ENCODE results near the gene EXOC1. TPM values are rescaled to one million over a fixed set of nuclear protein-coding genes. Genes with fewer than 3 reads are reported as not detected.

Gene EXOC1
- total RNA-seq, 1 experiment from 2014 or later = 17.6 TPM

DNA sequence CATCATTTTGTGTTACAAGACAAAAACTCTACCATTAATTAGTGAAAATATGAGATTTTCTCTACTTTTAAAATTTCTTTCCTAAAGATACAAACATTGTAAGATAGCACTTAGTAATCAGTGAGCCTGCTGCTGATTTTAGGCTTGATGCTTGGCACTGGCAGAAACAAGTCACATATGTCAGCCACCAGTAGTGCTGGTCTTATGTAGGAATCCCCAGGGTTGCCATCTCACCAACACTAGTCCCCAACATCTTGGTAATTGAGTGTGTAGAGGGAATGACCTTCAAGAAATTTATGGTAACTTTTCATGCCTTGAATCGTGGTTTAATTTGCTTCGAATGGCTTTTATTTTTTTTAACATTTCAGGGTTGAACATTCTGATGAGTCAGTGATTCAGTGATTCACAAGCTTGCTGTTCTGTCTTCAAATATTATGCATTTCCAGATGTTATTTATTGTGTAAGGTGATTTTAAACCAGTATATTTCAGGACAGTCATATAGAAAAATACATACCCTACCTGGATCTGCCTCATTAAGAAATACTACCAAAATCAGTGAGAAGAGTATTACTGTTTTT is 11.9 kb downstream of the EXOC1 start (continued):
- TF ChIP-seq, protein P1, sequence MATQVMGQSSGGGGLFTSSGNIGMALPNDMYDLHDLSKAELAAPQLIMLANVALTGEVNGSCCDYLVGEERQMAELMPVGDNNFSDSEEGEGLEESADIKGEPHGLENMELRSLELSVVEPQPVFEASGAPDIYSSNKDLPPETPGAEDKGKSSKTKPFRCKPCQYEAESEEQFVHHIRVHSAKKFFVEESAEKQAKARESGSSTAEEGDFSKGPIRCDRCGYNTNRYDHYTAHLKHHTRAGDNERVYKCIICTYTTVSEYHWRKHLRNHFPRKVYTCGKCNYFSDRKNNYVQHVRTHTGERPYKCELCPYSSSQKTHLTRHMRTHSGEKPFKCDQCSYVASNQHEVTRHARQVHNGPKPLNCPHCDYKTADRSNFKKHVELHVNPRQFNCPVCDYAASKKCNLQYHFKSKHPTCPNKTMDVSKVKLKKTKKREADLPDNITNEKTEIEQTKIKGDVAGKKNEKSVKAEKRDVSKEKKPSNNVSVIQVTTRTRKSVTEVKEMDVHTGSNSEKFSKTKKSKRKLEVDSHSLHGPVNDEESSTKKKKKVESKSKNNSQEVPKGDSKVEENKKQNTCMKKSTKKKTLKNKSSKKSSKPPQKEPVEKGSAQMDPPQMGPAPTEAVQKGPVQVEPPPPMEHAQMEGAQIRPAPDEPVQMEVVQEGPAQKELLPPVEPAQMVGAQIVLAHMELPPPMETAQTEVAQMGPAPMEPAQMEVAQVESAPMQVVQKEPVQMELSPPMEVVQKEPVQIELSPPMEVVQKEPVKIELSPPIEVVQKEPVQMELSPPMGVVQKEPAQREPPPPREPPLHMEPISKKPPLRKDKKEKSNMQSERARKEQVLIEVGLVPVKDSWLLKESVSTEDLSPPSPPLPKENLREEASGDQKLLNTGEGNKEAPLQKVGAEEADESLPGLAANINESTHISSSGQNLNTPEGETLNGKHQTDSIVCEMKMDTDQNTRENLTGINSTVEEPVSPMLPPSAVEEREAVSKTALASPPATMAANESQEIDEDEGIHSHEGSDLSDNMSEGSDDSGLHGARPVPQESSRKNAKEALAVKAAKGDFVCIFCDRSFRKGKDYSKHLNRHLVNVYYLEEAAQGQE (IDR thresholded peaks at IDR 0.05; ENCODE audit: low read depth) = no peak
- TF ChIP-seq RAD21 (IDR thresholded peaks at IDR 0.05; ENCODE audit: low read depth) = no peak
- no peak for TF ChIP-seq SIN3A (IDR thresholded peaks at IDR 0.05; ENCODE audit: low read depth)
- TF ChIP-seq ZNF274 (IDR thresholded peaks at IDR 0.05; ENCODE audit: low read depth, low read length) = no peak

GRCh38 chr4:55866290-55866907 is 13.0 kb downstream of the EXOC1 start:
- ATAC-seq = peak; percentile 93
- DNase-seq (ENCODE audit: low read depth, low spot score) = peak; percentile 82
- BruUV-seq (replicated peaks) = no TSS peak

More at GRCh38 chr4:55866290-55866907, 13.0 kb downstream of the EXOC1 start:
- Histone ChIP-seq H3K9ac (ENCODE audit: low read length) (peak overlapping the region; percentile 11), H3K9me2 (ENCODE audit: insufficient read depth) (no peaks in the 10 kb centered on the region), H3K4me1 (ENCODE audit: control insufficient read depth in 1 of 2, insufficient read depth in 2 of 2, low read length in 2 of 2) (peaks cover 12 to 26% of the 10 kb centered on the region in 2 experiments), H3K36me3 (ENCODE audit: control insufficient read depth in 1 of 2, insufficient read depth in 2 of 2, low read length in 2 of 2) (peaks cover 5 to 12% of the 10 kb centered on the region in 2 experiments; a peak in 3 of 4 replicates), H3K27ac (ENCODE audit: low read depth, low read length) (peak overlapping the region; percentile 49; the same call in 1 of the 2 replicates), H3K27me3 (ENCODE audit: insufficient read depth, low read length) (no peaks in the 10 kb centered on the region), H4K20me1 (ENCODE audit: insufficient read depth) (no peaks in the 10 kb centered on the region), H3K9me3 (ENCODE audit: control insufficient read depth in 1 of 2, insufficient read depth in 1 of 2, low read depth in 1 of 2, low read length in 2 of 2) (no peaks in the 10 kb centered on the region), H3K4me3 (replicated peaks in 1 of 2; ENCODE audit: low read depth in 1 of 2, low read length in 2 of 2) (peak overlapping the region in 1 of 2 experiments; percentile 24; a peak in 1 of 4 replicates), H3K79me2 (ENCODE audit: insufficient read depth, low read length) (no peaks in the 10 kb centered on the region), H2AFZ (ENCODE audit: low read depth, low read length, poor library complexity, severe bottlenecking) (no peak overlapping the region), H3K4me2 (ENCODE audit: low read length) (peak overlapping the region; percentile 62)
- RAD21 ChIA-PET (ENCODE audit: low non-redundant PET in 1 of 2, low total read pairs in 2 of 2, uncharacterized antibody in 2 of 2, unreplicated experiment in 2 of 2) = no interaction called here
- peak; percentile 76 for TF ChIP-seq JUND (IDR thresholded peaks at IDR 0.05)
- no peak for TF ChIP-seq YY1 (IDR thresholded peaks at IDR 0.05; ENCODE audit: extremely low read depth, insufficient replicate concordance, low read depth, low read length)
- TF ChIP-seq SP1 (IDR thresholded peaks at IDR 0.05; ENCODE audit: low read depth) = peak; percentile 49
- TF ChIP-seq SRF (IDR thresholded peaks at IDR 0.05; ENCODE audit: low read depth) = 0 out of 2 replicates have a peak, but pooled peaks have one; percentile 36
- TF ChIP-seq ZNF274 (IDR thresholded peaks at IDR 0.05; ENCODE audit: low read depth, low read length) = no peak
- TF ChIP-seq POLR2AphosphoS5 (IDR thresholded peaks at IDR 0.05; ENCODE audit: low read depth, low read length) = peak; percentile 21; the same call in 1 of the 2 replicates
- peak; percentile 48; the same call in 1 of the 2 replicates for TF ChIP-seq CBX3 (IDR thresholded peaks at IDR 0.05; ENCODE audit: low read depth)
- TF ChIP-seq CEBPB (IDR thresholded peaks at IDR 0.05; ENCODE audit: low read depth) = peak; percentile 28; the same call in 1 of the 2 replicates
- TF ChIP-seq FOSL1 (IDR thresholded peaks at IDR 0.05; ENCODE audit: low read depth) = peak; percentile 82
- CTCF ChIA-PET = interaction anchor here (0.9 to 2.1 kb wide), 9 partner anchors 9 to 895 kb away, joined by 3 to 9 read pairs (median 5); partner anchors contain the start of gene CEP135
- intact Hi-C loops (cut with micrococcal nuclease) = loop anchor here (10.0 kb wide), 2 partner anchors 422 to 522 kb away; partner anchors contain the start of gene SRD5A3
- POLR2A ChIA-PET = no interaction called here
